GM19455 (cell line): Measurements from ENCODE around the gene NSRP1.
A peak's percentile ranks its signal among the peaks of the same experiment; 100 is the strongest.
"Not testable (repeated sequence)": the region's sequence is repeated elsewhere in the genome, so short reads cannot be mapped to it uniquely, and the experiment has no call there.

Experiments used
- ATAC-seq: cut with Tn5 transposase; IDR thresholded peaks from one replicate; pipeline ENCODE4 v1.9.1; 2021; ENCODE audit not compliant: unreplicated experiment

Gene NSRP1, protein sequence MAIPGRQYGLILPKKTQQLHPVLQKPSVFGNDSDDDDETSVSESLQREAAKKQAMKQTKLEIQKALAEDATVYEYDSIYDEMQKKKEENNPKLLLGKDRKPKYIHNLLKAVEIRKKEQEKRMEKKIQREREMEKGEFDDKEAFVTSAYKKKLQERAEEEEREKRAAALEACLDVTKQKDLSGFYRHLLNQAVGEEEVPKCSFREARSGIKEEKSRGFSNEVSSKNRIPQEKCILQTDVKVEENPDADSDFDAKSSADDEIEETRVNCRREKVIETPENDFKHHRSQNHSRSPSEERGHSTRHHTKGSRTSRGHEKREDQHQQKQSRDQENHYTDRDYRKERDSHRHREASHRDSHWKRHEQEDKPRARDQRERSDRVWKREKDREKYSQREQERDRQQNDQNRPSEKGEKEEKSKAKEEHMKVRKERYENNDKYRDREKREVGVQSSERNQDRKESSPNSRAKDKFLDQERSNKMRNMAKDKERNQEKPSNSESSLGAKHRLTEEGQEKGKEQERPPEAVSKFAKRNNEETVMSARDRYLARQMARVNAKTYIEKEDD

DNA sequence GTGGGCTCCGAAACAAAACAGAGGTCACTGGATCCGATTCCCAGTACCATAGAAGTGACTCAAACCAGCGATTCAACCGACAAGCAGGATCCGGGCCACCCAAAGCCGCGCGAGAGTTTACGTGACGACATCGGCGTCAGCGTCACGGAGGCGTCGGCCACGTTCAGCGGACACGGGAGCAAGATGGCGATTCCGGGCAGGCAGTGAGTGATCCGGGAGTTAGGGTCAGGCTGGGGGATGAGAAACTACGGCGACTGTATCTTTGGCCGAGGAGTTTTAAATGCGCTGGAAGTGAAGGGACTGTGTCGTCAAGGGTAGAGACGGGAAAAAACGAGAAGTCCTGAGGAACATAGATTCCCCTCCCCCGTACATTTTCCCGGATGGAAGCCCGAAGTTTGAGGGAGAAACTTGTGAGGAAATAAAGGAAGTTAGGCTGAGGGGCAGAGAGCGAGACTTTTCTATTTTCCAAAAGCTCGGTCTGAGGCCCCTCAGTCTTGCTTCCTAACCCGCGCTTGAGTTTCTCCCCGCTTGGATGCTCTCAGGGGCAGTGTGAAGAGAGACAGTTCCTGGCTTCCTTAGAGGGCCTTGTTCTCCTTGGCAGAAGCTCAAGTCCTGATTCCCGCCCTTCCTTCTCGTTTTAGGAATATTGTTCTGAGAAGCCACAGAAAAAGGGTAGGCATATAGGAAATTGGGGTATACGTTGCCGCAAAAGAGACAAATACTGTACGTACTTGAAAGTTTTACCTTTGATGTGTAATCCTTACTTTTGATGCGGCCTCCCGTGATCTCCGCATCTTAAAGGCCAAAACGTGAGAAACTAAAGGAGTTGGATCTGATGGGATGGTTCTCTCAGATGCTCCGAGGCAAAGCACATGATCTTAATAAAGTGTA lies at the start of gene NSRP1:
Gene NSRP1, plus strand, starts transcription at position 156 of the 891 bp plus-strand sequence. Its CDS starts 28 bp downstream, at position 184.
- ATAC-seq = peak; percentile 83

DNA sequence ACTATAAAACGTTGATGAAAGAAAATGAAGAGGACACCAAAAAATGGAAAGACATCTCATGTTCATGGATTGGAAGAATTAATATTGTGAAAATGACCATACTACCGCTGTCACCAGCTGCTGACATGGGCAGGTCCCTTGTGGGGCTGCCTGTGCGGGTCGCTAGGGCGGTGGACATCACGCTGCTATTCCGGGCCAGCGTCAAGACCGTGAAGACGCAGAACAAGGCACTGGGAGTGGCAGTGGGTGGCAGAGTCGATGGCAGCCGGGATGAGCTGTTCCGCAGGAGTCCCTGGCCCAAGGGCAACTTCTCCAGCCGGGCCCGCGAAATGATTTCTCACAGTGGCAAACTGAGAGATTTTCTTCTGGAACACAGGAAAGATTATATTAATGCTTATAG lies 48.2 kb upstream of the NSRP1 start:
- ATAC-seq = no peak

DNA sequence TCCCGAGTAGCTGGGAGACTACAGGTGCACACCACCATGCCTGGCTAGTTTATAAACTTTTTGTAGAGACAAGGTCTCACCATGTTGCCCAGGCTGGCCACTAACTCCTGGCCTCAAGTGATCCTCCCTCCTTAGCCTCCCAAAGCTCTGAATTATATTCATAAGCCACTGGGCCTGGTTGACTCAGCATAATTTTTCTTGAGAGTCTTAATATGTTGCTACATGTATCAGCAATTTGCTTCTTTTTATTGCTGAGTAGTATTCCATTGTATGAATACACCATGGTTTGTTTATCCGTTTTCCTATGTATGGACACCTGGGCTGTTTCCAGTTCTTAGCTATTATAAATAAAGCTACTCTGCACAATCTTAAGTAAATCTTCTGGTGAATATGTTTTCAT lies 42.4 kb upstream of the NSRP1 start:
- no peak for ATAC-seq

DNA sequence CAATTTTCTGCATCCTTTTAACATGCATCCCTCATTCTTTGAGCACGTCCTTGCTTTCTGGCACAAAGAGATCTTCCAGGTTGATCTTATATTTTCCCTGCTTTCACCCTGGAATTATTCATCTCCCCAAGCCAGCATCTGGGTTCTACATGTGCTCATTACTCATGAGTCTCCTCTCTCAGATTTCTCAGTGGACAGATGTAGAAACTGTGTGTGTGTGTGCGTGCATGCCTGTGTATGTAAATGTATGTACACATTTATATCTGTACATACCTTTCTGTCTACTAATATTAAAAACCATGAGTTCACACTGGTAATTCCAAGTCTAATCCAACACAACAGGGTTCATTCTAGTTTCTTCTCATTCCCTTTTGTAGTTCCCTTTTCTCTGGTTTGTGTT lies 41.9 kb upstream of the NSRP1 start:
- ATAC-seq = no peak

DNA sequence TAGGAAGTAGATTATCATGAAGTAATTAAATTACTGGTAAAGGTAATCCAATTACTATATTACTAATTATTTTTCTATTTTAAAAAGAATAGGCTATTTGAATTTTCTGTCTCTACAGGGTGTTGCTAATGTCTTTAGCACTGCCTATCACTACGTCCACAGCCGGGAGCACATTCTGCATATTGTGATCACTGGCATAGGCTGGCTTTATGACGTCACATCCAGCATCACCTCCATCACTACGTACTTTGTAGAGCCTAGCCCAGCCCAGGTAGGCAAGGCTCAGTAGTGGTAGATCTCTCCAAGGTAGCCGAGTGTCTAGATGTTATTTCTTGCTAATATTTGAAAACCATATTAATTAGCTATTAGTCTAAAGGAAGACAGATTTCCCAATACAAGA lies 33.8 kb upstream of the NSRP1 start:
- ATAC-seq = no peak

DNA sequence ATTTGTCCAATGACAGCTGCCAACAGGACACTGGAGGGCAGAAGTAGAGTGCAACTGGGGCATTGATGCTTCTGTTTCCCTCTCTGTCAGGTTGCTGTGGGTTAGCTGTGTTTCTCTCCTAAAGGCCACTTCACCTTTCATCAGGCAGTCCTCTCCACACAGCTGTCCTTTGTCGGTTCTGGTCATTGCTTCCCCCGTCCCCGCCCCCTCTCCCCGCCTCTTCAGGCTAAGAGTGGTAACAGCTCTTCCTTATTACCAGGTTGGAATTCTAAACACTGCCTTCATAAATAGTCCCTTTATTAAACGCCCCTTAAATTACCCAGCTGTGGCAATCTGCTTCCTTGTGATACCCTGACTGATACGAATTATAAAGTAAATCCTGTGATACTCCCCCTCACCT lies 31.8 kb upstream of the NSRP1 start:
- no peak for ATAC-seq

DNA sequence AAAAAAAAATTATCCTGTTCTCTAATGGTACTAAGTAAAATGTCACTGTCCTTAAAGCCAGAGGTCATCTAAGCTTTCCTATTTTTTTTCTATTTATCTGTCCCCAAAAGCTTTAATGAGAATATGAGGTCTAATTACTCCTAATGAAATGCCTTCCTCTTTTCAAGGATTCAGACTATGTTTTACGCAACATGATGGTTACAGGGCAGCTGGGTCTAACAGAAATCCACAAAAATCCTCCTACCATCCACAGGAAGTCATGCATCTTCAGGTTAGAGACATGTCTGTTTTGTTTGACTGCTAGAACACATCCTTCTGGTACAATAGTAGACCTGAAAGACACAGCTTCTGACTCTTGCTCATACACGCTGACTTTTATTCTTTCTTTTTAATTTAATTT lies 29.7 kb upstream of the NSRP1 start:
- no peak for ATAC-seq

DNA sequence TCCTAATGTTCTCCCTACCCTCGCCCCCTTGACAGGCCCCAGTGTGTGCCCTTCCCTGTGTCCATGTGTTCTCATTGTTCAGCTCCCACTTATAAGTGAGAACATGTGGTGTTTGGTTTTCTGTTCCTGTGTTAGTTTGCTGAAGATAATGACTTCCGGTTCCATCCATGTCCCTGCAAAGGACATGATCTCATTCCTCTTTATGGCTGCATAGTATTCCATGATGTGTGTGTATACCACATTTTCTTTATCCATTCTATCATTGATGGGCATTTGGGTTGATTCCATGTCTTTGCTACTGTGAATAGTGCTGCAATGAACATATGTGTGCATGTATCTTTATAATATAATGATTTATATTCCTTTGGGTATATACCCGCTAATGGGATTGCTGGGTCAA lies 29.2 kb upstream of the NSRP1 start:
- ATAC-seq = not testable (repeated sequence)

DNA sequence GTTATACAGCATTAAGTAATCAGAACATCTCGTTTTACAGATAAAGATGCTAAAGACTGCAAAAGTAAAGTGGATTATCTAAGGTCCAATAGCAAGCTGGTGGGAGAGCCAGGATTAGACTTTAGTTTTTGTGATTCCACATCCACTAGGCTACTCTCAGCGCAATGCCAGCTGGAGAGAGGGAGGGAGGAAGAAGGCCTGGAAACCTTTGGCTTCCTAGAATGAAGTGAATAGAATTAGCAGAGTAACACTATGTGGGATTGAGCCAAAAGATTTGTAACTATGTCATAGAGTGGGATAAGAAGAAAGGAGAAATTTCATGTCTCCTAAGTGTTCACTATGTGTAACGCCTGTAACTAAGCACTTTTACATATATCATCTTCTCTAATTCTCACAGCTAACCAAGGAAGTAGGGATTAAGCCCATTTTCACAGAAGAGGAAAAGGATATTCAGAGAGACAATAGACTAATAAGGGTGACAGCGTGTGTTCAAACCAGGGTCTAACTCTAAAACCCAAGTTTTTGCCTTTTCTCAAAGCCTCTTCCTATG lies 25.4 kb upstream of the NSRP1 start:
- no peak for ATAC-seq

DNA sequence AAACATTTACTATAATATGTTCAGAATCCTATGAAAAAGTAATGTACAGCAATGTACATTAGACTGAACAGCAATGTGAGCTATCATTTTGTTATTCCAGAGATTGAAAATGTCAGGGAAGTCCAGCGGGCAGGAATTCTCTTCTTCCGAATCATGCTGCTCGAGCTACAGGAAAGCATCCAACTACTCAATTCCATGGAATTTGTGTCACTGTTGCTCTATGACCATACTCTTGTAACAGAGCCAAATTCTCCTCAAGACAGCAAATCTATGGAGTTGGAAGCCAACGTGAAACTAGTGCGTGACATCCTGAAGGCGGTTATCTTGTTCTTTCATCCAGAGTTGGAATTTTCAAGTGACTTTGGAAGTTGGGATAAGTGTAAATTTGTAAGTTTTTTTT lies 24.8 kb upstream of the NSRP1 start:
- no peak for ATAC-seq

DNA sequence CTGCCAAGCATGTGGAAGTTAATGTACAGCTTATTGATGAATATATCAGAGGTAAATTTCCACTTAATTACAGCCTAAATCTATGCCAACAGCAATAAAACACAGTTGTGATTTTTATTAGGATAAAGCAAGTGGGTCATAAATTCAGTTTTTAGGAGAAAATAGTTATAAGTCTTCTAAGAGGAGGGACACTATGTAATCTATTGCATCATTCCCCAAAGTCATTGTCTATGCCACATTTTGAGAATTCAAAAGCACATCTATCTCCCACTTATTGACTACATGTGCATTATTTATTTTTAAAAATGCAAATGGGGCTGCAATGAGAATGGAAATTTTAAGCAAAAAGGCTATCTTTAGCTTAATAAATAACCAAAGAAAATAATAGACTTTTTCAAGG lies 23.7 kb upstream of the NSRP1 start:
- no peak for ATAC-seq

DNA sequence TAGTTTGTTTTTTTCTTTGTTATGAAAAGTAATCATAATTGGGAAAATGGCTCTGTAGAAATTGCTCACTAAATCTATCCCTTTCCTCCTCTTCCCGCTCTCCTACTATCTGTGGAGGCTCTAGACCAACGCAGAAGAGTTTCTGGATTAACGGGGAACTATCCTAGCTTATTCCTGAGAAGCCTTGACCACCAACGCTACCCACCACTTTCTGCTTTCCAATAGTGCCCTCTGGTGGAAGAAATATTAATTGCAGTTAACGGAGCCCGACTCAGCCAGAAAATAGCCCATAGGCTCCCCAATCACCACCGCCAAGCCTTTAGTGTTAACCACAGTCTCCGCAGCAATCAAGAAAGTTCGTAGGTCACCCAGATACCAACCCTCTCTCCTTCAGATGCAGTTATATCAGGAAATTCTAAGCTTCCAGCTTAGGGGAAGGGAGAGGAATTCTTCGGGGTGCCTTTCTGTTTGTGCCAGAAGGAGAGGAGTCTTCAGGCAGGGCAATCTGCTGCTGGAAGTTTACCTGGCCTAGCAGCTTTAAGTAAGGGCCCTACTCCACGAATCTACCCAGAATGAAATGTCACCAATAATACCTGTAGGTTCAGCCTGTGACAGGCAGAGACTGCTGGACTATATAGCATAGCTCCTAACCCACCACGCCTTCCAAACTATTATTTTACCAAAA lies 23.0 kb upstream of the NSRP1 start:
- ATAC-seq = no peak

DNA sequence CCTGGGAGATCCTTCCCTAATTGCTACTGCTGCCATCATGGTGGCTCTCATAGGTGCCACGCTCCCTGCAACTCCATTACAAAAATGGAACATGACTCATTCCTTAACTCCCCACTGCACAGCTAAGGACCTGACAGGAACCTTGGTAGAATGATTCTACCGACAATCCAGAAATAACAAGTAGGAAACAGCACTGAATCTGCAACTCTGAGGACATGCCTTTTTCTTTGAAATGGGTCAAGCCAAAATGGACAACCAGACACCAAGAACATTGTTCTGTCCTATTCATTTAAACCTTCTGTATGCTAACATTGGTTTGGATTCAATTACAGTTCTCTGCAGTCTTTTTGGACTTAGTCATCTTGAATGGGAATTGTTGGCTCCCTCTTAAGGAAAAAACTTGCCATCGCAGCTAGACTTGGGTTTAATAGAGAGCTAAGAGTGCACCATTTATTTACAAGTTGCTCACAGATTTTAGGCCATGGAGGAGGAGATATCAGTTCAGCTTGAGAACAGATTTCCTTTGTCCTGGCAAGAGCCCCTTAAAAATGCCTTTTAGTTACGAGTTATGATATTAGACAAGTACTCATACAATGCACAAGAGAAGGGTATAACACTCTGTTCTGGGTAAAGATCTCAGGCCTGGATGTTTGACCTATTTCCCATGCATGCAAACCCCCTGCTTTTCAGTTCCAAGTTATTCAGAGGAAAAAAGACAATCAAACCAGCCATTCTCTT lies 20.9 kb upstream of the NSRP1 start:
- ATAC-seq = no peak

DNA sequence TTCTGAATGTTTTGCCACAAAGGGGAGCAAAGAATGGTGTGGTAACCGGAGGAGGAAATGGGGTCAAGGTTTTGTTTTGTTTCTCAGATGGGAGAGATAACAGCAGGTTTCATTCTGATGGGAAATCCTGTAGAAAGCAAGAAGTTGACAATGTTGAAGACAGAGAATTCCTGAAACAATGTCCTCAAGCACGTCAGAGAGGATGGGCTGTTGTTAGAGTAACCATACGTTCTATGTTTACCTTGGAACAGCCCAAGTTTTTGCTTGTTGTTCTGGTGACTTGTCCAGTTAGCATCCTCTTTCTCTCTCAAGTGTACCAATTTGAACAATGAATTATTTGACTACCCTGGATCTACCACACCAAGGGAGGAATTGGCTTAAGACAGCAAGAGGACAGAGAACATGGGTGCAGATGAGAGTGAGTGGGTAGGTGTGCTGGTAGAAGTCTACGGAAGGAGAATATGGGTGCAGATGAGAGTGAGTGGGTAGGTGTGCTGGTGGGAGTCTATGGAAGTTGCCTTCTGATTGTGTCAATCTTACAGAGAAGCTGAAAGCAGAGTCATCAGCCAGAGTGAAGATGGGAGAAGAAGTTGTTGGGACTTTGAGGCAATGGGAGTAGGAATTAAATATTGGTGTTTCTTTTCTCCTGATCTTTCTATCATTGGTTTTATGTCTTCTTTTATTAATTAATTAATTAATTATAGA lies 14.8 kb upstream of the NSRP1 start:
- no peak for ATAC-seq

DNA sequence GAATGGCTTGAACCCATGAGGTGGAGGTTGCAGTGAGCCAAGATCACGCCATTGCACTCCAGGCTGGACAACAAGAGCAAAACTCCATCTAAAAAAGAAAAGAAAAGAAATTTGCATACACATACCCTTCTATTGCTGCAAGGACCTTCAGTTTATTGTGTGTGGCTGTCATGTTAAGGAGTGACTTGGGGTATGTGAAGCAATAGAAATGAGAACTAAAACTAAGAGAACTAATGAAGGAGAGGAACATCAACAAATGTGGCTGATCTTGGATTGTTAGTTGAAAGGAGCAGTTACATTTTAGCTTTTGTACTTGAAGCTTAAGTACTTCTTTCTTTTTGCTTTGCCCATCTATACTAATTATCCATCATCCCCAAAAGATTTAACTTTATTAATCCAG lies 12.7 kb upstream of the NSRP1 start:
- no peak for ATAC-seq

DNA sequence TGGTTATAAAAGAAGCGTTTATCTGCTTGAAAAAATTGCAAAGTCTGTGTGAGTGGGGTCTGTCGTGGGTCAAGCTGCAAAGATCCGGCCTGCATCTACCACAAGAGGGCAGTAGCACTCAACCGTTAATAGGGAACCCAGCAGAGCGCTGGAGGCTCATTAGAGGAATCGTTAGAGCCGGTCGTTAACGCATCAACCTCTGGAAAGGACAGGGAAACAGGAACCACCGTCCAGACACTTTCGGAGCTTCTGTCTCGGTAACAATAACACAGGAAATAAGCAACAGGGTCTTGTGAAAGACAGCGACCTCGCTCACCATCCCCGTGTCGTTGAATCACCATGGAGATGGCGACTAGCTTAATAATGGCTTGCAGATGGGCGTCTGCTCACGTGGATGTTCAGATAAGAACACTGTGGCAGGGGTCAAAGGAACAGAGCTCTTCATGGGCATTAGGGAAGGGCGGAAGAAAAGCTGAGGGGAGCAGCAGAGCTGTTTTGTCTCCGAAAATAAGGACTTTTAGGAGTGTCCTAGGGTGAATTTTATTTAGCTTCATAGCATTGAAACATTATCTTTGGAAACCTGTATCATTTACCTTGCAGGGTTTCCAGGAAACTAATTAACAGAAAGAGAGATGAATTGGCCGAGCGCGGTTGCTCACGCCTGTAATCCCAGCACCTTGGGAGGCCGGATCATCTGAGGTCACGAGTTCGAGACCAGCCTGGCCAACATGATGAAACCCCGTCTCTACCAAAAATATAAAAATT lies 11.9 kb upstream of the NSRP1 start:
- peak; percentile 63 for ATAC-seq

DNA sequence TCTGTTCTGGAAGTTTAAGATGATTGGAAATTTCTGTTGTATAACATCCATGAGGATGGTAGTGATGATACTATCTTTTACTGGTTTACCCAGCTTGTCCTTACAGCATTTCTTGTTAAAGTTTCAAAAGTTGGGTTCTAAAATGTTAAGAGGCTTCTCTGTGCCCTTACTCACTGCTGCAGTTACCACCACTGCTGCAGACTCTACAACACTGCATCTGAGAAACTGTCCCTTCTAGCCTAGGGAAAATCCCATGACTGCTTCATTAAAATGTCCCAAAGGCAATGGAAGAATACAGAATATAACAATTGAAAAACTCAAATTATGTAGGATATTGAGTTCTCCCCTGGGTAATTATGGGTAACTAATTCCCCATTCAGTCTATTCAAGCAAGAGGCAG lies 3.8 kb upstream of the NSRP1 start:
- ATAC-seq = no peak

DNA sequence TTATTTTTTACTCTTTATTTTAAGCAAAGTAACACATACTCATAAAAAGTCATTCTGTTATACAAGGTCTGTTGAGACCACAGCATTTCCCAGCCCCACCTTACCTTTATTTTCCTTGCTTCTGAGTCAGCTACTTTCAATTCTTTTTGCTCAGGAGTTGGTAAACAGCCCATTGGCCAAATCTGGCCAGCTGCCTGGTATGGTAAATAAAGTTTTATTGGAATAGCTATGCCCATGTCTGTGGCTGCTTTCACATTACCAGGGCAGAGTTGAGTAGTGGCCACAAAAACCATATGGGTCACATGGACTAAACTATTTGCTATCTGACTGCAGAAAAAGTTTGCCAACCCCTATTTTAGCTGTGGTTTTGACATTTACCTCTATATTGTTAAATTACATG lies 3.4 kb upstream of the NSRP1 start:
- no peak for ATAC-seq

DNA sequence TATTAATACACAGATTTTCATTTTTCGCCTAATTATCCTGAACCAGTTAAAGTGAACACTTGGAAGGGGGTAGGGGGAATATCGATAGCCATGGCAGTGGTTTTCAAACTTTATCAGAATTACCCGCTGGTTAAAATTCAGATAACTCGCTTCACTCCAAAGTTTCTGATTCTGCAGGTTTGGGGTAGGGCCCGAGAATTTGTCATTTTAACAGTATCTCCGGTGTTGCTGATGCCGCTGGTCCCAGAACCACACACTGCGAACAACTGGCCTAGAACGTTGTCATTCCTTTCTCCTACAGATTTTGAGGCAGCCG lies 313 bp upstream of the NSRP1 start:
- no peak for ATAC-seq
